PC-9 (cell line): ENCODE data around the gene OSGEPL1. TPM values are rescaled to one million over a fixed set of nuclear protein-coding genes. Genes with fewer than 3 reads are reported as not detected.

Experiments used
- BruUV-seq: library from RNA; stranded (reverse); fragments of 400-500 nt; replicated peaks from 2 replicates; lab custom pipeline; 2021; lab: Mats Ljungman, UMichigan
- CTCF ChIA-PET: fragments of 300-600 bp; sonication (Branson Sonifier 250); formaldehyde crosslinking; loops from one replicate; lab custom pipeline; 2022; ENCODE audit warnings: antibody characterized with exemption; lab: Charles Lee
- POLR2A ChIA-PET: fragments of 300-600 bp; sonication (Branson Sonifier 250); formaldehyde crosslinking; loops from one replicate; lab custom pipeline; 2022; ENCODE audit warnings: antibody characterized with exemption; ENCODE audit not compliant: unreplicated experiment; lab: Charles Lee
- DNase-seq, 2 experiments: peaks; one replicate each; pipeline versions ENCODE4 v3.0.0 to v3.0.0-alpha.2; 2015 to 2022; ENCODE audit warnings: mixed read lengths in 1 of 2
- H2AFZ ChIP-seq: fragments of 200-600 bp; sonication (generic); 2 replicates; pipeline ENCODE4 v1.8.1; 2017; ENCODE audit warnings: antibody characterized with exemption
- H3F3A ChIP-seq: fragments of 200-600 bp; sonication (generic); 2 replicates; pipeline ENCODE4 v1.8.1; 2017; ENCODE audit warnings: antibody characterized with exemption, mild to moderate bottlenecking, low read depth; ENCODE audit not compliant: insufficient read depth
- H3K27ac ChIP-seq: fragments of 200-600 bp; sonication (generic); 2 replicates; pipeline ENCODE4 v1.6.1; 2016; ENCODE audit warnings: mixed run types
- H3K27me3 ChIP-seq: fragments of 200-600 bp; sonication (generic); 2 replicates; pipeline ENCODE4 v1.6.1; 2016; ENCODE audit warnings: low read depth, mixed run types; ENCODE audit not compliant: insufficient read depth
- H3K36me3 ChIP-seq: fragments of 200-600 bp; sonication (generic); 2 replicates; pipeline ENCODE4 v1.6.1; 2016; ENCODE audit warnings: low read depth, mixed run types
- H3K4me1 ChIP-seq: fragments of 200-600 bp; sonication (generic); replicated peaks from 2 replicates; pipeline ENCODE4 v1.6.1; 2016; ENCODE audit warnings: mixed run types; ENCODE audit not compliant: insufficient read depth
- H3K4me2 ChIP-seq: fragments of 200-600 bp; sonication (generic); 2 replicates; pipeline ENCODE4 v1.6.1; 2017; ENCODE audit warnings: mixed run types
- H3K4me3 ChIP-seq: fragments of 200-600 bp; sonication (generic); 2 replicates; pipeline ENCODE4 v1.6.1; 2016; ENCODE audit warnings: mixed run types
- H3K79me2 ChIP-seq: fragments of 200-600 bp; sonication (generic); 2 replicates; pipeline ENCODE4 v1.6.1; 2017; ENCODE audit warnings: low read depth, mixed run types
- H3K9me2 ChIP-seq: fragments of 200-600 bp; sonication (generic); 2 replicates; pipeline ENCODE4 v1.8.1; 2017; ENCODE audit warnings: mild to moderate bottlenecking; ENCODE audit not compliant: insufficient read depth
- H3K9me3 ChIP-seq: fragments of 200-600 bp; sonication (generic); 2 replicates; pipeline ENCODE4 v1.8.1; 2016; ENCODE audit warnings: low read depth; ENCODE audit not compliant: insufficient read depth
- H4K20me1 ChIP-seq: fragments of 200-600 bp; sonication (generic); 2 replicates; pipeline ENCODE4 v1.8.1; 2017; ENCODE audit not compliant: insufficient read depth
- EZH2 ChIP-seq: fragments of 200-600 bp; sonication (generic); IDR thresholded peaks from 2 replicates; pipeline ENCODE4 v1.8.0; 2017; ENCODE audit warnings: antibody characterized with exemption, low read depth
- intact Hi-C: fragments of 100-400 bp; cut with micrococcal nuclease; formaldehyde crosslinking; loops from one replicate; pipeline ENCODE4 v1.10.0; 2022; ENCODE audit not compliant: unreplicated experiment
- total RNA-seq: library from RNA; stranded (reverse); gene quantifications from 2 replicates; pipeline ENCODE4 v1.2.3, GENCODE V29; 2021
- TF ChIP-seq, protein P1 (sequence below): fragments of 200-600 bp; sonication (generic); conservative IDR thresholded peaks from 2 replicates; pipeline ENCODE4 v1.6.1; 2017; ENCODE audit warnings: mixed run types, antibody characterized with exemption, mild to moderate bottlenecking, moderate library complexity

OSGEPL1 gene
- total RNA-seq, 1 experiment from 2014 or later: 5.7 TPM

- TF ChIP-seq, protein P1, sequence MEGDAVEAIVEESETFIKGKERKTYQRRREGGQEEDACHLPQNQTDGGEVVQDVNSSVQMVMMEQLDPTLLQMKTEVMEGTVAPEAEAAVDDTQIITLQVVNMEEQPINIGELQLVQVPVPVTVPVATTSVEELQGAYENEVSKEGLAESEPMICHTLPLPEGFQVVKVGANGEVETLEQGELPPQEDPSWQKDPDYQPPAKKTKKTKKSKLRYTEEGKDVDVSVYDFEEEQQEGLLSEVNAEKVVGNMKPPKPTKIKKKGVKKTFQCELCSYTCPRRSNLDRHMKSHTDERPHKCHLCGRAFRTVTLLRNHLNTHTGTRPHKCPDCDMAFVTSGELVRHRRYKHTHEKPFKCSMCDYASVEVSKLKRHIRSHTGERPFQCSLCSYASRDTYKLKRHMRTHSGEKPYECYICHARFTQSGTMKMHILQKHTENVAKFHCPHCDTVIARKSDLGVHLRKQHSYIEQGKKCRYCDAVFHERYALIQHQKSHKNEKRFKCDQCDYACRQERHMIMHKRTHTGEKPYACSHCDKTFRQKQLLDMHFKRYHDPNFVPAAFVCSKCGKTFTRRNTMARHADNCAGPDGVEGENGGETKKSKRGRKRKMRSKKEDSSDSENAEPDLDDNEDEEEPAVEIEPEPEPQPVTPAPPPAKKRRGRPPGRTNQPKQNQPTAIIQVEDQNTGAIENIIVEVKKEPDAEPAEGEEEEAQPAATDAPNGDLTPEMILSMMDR: no peak
- TF ChIP-seq EZH2: no peak
- Histone ChIP-seq H3K4me2 (no peak overlapping the region), H3K4me1 (no peaks in the 10 kb centered on the region), H3K79me2 (no peaks in the 10 kb centered on the region), H2AFZ (no peak overlapping the region), H4K20me1 (no peaks in the 10 kb centered on the region), H3K27me3 (no peaks in the 10 kb centered on the region), H3K9me2 (no peaks in the 10 kb centered on the region), H3K36me3 (peaks cover 3% of the 10 kb centered on the region; the same call in 1 of the 2 replicates), H3K4me3 (no peak overlapping the region), H3K9me3 (no peaks in the 10 kb centered on the region), H3F3A (no peaks in the 10 kb centered on the region), H3K27ac (no peak overlapping the region)
- no TSS peak for BruUV-seq
- CTCF ChIA-PET: no interaction called here
- intact Hi-C loops: loop anchor here (2.0 kb wide), 1 partner anchor 273 kb away; no protein-coding TSS in a partner anchor
- no peak for DNase-seq
- POLR2A ChIA-PET: no interaction called here
Measured at GRCh38 chr2:189797902-189798301, 35.3 kb upstream of the OSGEPL1 start.

GRCh38 chr2:189794310-189794709 lies 31.7 kb upstream of the OSGEPL1 start:
- no peaks in the 10 kb centered on the region for H4K20me1 ChIP-seq
- H3K4me1 ChIP-seq: no peaks in the 10 kb centered on the region
- intact Hi-C loops: no loop called here
- no peaks in the 10 kb centered on the region; the same call in 1 of the 2 replicates for H3K79me2 ChIP-seq
- no peaks in the 10 kb centered on the region for H3K9me2 ChIP-seq
- H3K9me3 ChIP-seq: no peaks in the 10 kb centered on the region
- no peak for DNase-seq
- H3K4me2 ChIP-seq: no peak overlapping the region
- no peak overlapping the region for H2AFZ ChIP-seq
- H3K27ac ChIP-seq: no peak overlapping the region
- H3F3A ChIP-seq: no peaks in the 10 kb centered on the region
- no peak overlapping the region for H3K4me3 ChIP-seq
- peaks cover 3% of the 10 kb centered on the region; the same call in 1 of the 2 replicates for H3K36me3 ChIP-seq
- no peaks in the 10 kb centered on the region for H3K27me3 ChIP-seq
- ChIA-PET CTCF (no interaction called here), POLR2A (no interaction called here)
- no TSS peak for BruUV-seq
- no peak for TF ChIP-seq EZH2
- TF ChIP-seq, protein P1: no peak

DNA sequence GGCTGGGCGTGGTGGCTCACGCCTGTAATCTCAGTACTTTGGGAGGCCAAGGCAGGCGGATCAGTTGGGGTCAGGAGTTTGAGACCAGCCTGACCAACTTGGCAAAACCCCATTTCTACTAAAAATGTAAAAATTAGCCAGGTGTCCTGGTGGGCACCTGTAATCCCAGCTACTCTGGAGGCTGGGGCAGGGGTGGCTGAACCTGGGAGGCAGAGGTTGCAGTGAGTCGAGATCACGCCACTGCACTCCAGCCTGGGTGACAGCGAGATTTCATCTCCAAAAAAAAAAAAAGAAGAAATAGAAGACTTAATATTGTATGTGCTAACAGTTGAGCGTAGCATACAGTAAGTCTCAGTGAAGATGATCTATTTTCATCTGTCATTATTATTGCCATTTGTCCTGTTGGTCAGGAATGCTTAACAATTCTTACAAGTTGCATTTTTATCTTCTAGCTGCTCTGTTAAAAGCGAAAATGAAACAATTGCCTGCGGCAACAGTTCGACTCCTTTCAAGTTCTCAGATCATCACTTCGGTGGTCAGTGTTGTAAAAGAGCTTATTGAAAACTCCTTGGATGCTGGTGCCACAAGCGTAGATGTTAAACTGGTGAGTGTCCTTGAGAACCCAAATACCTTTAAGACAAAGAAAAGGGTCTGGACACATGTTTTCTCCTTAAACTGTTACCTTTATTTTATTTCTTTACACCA lies 28.9 kb upstream of the OSGEPL1 start:
- no TSS peak for BruUV-seq
- no peaks in the 10 kb centered on the region for H3F3A ChIP-seq
- no peak overlapping the region for H2AFZ ChIP-seq
- no peaks in the 10 kb centered on the region for H3K4me1 ChIP-seq
- CTCF ChIA-PET: no interaction called here
- TF ChIP-seq EZH2: no peak
- TF ChIP-seq, protein P1: no peak
- POLR2A ChIA-PET: no interaction called here
- no peaks in the 10 kb centered on the region for H3K9me3 ChIP-seq
- intact Hi-C loops: no loop called here
- no peak overlapping the region for H3K27ac ChIP-seq
- H3K79me2 ChIP-seq: peaks cover 1% of the 10 kb centered on the region; the same call in 1 of the 2 replicates
- no peak overlapping the region for H3K4me2 ChIP-seq
- H3K4me3 ChIP-seq: no peak overlapping the region
- H3K36me3 ChIP-seq: peaks cover 3% of the 10 kb centered on the region; the same call in 1 of the 2 replicates
- DNase-seq: no peak
- H4K20me1 ChIP-seq: no peaks in the 10 kb centered on the region
- H3K9me2 ChIP-seq: no peaks in the 10 kb centered on the region
- no peaks in the 10 kb centered on the region for H3K27me3 ChIP-seq
